HepG2 (cell line): ENCODE data around the gene PURB. TPM values are rescaled to one million over a fixed set of nuclear protein-coding genes. Genes with fewer than 3 reads are reported as not detected.

Experiments
- CBX5 ChIP-seq: sonication (generic); formaldehyde crosslinking; IDR thresholded peaks from 2 replicates; pipeline ENCODE4 v1.4.0; 2020; ENCODE audit warnings: missing genetic modification reagents, borderline replicate concordance
- CC2D1A ChIP-seq: sonication (generic); formaldehyde crosslinking; IDR thresholded peaks from 2 replicates; pipeline ENCODE4 v1.8.1; 2023; ENCODE audit warnings: mild to moderate bottlenecking, missing genetic modification reagents
- CREBL2 ChIP-seq: sonication (generic); formaldehyde crosslinking; IDR thresholded peaks from 2 replicates; pipeline ENCODE4 v1.8.1; 2023; ENCODE audit warnings: missing genetic modification reagents, mild to moderate bottlenecking, borderline replicate concordance
- E2F2 ChIP-seq: sonication (generic); formaldehyde crosslinking; IDR thresholded peaks from 2 replicates; pipeline ENCODE4 v1.4.0; 2020; ENCODE audit warnings: missing genetic modification reagents, borderline replicate concordance
- EP300 ChIP-seq, 3 experiments: sonication (generic) in 1 of 3; formaldehyde crosslinking in 1 of 3; IDR thresholded peaks; 2 replicates each; pipeline versions ENCODE4 v1.5.1 to v1.6.1; 2011 to 2020; ENCODE audit warnings: low read depth in 2 of 3, low read length in 2 of 3, borderline replicate concordance in 1 of 3, improper control_type of control experiment in 1 of 3, mild to moderate bottlenecking in 1 of 3, missing genetic modification reagents in 1 of 3, moderate library complexity in 1 of 3
- FOXP1 ChIP-seq, 2 experiments: fragments of 450-650 bp in 1 of 2; IDR thresholded peaks; 2 replicates each; pipeline ENCODE4 v1.6.1; 2017 to 2018; ENCODE audit warnings: antibody characterized with exemption in 1 of 2
- MAFF ChIP-seq: IDR thresholded peaks from 2 replicates; pipeline ENCODE4 v1.6.1; 2011; ENCODE audit warnings: low read depth, low read length, improper control_type of control experiment
- MEF2D ChIP-seq: sonication (generic); formaldehyde crosslinking; IDR thresholded peaks from 2 replicates; pipeline ENCODE4 v1.5.1; 2020; ENCODE audit warnings: mild to moderate bottlenecking, missing genetic modification reagents
- MEIS2 ChIP-seq: sonication (generic); formaldehyde crosslinking; IDR thresholded peaks from 2 replicates; pipeline ENCODE4 v1.9.0; 2021; ENCODE audit warnings: mild to moderate bottlenecking, missing genetic modification reagents
- MTERF4 ChIP-seq: sonication (generic); formaldehyde crosslinking; IDR thresholded peaks from 2 replicates; pipeline ENCODE4 v1.8.0; 2023; ENCODE audit warnings: mild to moderate bottlenecking, missing genetic modification reagents
- MYNN ChIP-seq: sonication (generic); formaldehyde crosslinking; IDR thresholded peaks from 2 replicates; pipeline ENCODE4 v1.4.0; 2020; ENCODE audit warnings: mild to moderate bottlenecking, low read depth, missing genetic modification reagents
- NCOA2 ChIP-seq: sonication (generic); formaldehyde crosslinking; IDR thresholded peaks from 2 replicates; pipeline ENCODE4 v1.8.0; 2022; ENCODE audit warnings: inconsistent platforms
- SNAPC2 ChIP-seq: sonication (generic); formaldehyde crosslinking; IDR thresholded peaks from 2 replicates; pipeline ENCODE4 v1.8.1; 2022; ENCODE audit warnings: mild to moderate bottlenecking, missing genetic modification reagents
- SOX6 ChIP-seq, 2 experiments: fragments of 450-650 bp in 1 of 2; sonication (generic) in 1 of 2; formaldehyde crosslinking in 1 of 2; IDR thresholded peaks; 2 replicates each; pipeline versions ENCODE4 v1.4.0 to v1.6.1; 2017 to 2020; ENCODE audit warnings: antibody characterized with exemption in 1 of 2, mild to moderate bottlenecking in 1 of 2, missing genetic modification reagents in 1 of 2
- ZNF180 ChIP-seq: sonication (generic); formaldehyde crosslinking; IDR thresholded peaks from 2 replicates; pipeline ENCODE4 v1.4.0; 2020; ENCODE audit warnings: low read depth, missing genetic modification reagents, borderline replicate concordance
- ZNF431 ChIP-seq: sonication (generic); formaldehyde crosslinking; IDR thresholded peaks from 2 replicates; pipeline ENCODE4 v1.9.0; 2022; ENCODE audit warnings: missing genetic modification reagents, low read depth, mild to moderate bottlenecking, borderline replicate concordance
- ZNF562 ChIP-seq: sonication (generic); formaldehyde crosslinking; IDR thresholded peaks from 2 replicates; pipeline ENCODE4 v1.8.0; 2022; ENCODE audit warnings: missing genetic modification reagents, borderline replicate concordance
- ZNF572 ChIP-seq: sonication (generic); formaldehyde crosslinking; IDR thresholded peaks from 2 replicates; pipeline ENCODE4 v1.5.1; 2020; ENCODE audit warnings: mild to moderate bottlenecking, missing genetic modification reagents
- ZNF615 ChIP-seq: sonication (generic); formaldehyde crosslinking; IDR thresholded peaks from 2 replicates; pipeline ENCODE4 v1.5.0; 2020; ENCODE audit warnings: mild to moderate bottlenecking, missing genetic modification reagents, borderline replicate concordance
- ZNF704 ChIP-seq: sonication (generic); formaldehyde crosslinking; IDR thresholded peaks from 2 replicates; pipeline ENCODE4 v1.8.1; 2023; ENCODE audit warnings: mild to moderate bottlenecking, inconsistent platforms, moderate library complexity, missing genetic modification reagents, borderline replicate concordance
- ZNF713 ChIP-seq: sonication (generic); formaldehyde crosslinking; IDR thresholded peaks from 2 replicates; pipeline ENCODE4 v1.4.0; 2020; ENCODE audit warnings: mild to moderate bottlenecking, missing genetic modification reagents
- ZNF773 ChIP-seq: sonication (generic); formaldehyde crosslinking; IDR thresholded peaks from 2 replicates; pipeline ENCODE4 v1.4.0; 2020; ENCODE audit warnings: missing genetic modification reagents, borderline replicate concordance
- polyA plus RNA-seq, 8 experiments: library from polyadenylated mRNA; depleted of rRNA in 3 of 8; stranded (reverse) in 7 of 8; unstranded in 1 of 8; fragments of >200 nt; fragmentation: Illumina TruSeq in 4 of 8; extraction: Trizol in 4 of 8; gene quantifications; 2 replicates each; pipeline versions ENCODE4 v1.2.1 to v1.2.3, GENCODE V29; 2011 to 2016; ENCODE audit warnings: low read depth in 4 of 8, missing spikeins in 1 of 8, mixed read lengths in 1 of 8; ENCODE audit not compliant: insufficient read depth in 1 of 8
- total RNA-seq, 5 experiments: library from RNA; depleted of rRNA; stranded (reverse); fragments of >200 nt; fragmentation: Illumina TruSeq; extraction: Trizol; gene quantifications; 2 replicates each; pipeline ENCODE4 v1.2.3, GENCODE V29; 2016; ENCODE audit warnings: low read depth in 1 of 5
- TF ChIP-seq, protein P1 (sequence below): sonication (generic); formaldehyde crosslinking; conservative IDR thresholded peaks from 2 replicates; pipeline ENCODE4 v1.8.0; 2022; ENCODE audit warnings: mild to moderate bottlenecking, moderate library complexity, missing genetic modification reagents

The PURB gene
- total and polyA plus RNA-seq, 2 of the 13 experiments (the other 11 are each of a cell fraction or from before 2014, with no cell fraction given) = 2.3 to 4.3 TPM

- TF ChIP-seq CREBL2 (CRISPR knock-in tag) (no peak), ZNF562 (no peak), SNAPC2 (CRISPR knock-in tag) (no peak), ZNF713 (CRISPR knock-in tag) (no peak), MTERF4 (CRISPR knock-in tag) (no peak), CC2D1A (CRISPR knock-in tag) (no peak; the same call in none of the 2 replicates), ZNF180 (no peak), ZNF773 (CRISPR knock-in tag) (0 out of 2 replicates have a peak, but pooled peaks have one; percentile 84), ZNF615 (CRISPR knock-in tag) (no peak), ZNF704 (CRISPR knock-in tag) (0 out of 2 replicates have a peak, but pooled peaks have one; percentile 60), SOX6 (IDR thresholded peaks at IDR 0.05) (no peak), SOX6 (CRISPR knock-in tag; IDR thresholded peaks at IDR 0.05) (peak; percentile 59), E2F2 (CRISPR knock-in tag) (peak; percentile 99; the same call in 1 of the 2 replicates), MAFF (no peak), FOXP1 (IDR thresholded peaks at IDR 0.05) (no peak), FOXP1 (CRISPR knock-in tag; IDR thresholded peaks at IDR 0.05) (no peak), EP300 (IDR thresholded peaks at IDR 0.05; ENCODE audit: low read depth in 2 of 2, low read length in 2 of 2) (no peak), EP300 (CRISPR knock-in tag; IDR thresholded peaks at IDR 0.05; ENCODE audit: borderline replicate concordance) (no peak; the same call in 1 of the 2 replicates), ZNF572 (CRISPR knock-in tag) (no peak), CBX5 (CRISPR knock-in tag) (no peak), MYNN (CRISPR knock-in tag) (no peak), MEF2D (peak; percentile 76), MEIS2 (0 out of 2 replicates have a peak, but pooled peaks have one; percentile 0), ZNF431 (CRISPR knock-in tag) (0 out of 2 replicates have a peak, but pooled peaks have one; percentile 23), NCOA2 (CRISPR knock-in tag) (no peak)
- TF ChIP-seq, protein P1, sequence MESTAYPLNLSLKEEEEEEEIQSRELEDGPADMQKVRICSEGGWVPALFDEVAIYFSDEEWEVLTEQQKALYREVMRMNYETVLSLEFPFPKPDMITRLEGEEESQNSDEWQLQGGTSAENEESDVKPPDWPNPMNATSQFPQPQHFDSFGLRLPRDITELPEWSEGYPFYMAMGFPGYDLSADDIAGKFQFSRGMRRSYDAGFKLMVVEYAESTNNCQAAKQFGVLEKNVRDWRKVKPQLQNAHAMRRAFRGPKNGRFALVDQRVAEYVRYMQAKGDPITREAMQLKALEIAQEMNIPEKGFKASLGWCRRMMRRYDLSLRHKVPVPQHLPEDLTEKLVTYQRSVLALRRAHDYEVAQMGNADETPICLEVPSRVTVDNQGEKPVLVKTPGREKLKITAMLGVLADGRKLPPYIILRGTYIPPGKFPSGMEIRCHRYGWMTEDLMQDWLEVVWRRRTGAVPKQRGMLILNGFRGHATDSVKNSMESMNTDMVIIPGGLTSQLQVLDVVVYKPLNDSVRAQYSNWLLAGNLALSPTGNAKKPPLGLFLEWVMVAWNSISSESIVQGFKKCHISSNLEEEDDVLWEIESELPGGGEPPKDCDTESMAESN (CRISPR knock-in tag) = peak; percentile 65
Observed at GRCh38 chr7:44847920-44848634, 37.3 kb downstream of the PURB start, which contains the start of gene H2AZ2 (continued).
